HCT116 (cell line): ENCODE results near the gene MTARC2. TPM values are rescaled to one million over a fixed set of nuclear protein-coding genes. Genes with fewer than 3 reads are reported as not detected.

ENCODE experiments used
- ATAC-seq: fragments of 200-7000 bp; cut with Tn5 transposase; 2 replicates; pipeline ENCODE4 v1.9.1; 2020; ENCODE audit warnings: mild to moderate bottlenecking, moderate library complexity
- BruUV-seq: library from RNA; stranded (reverse); fragments of 400-500 nt; replicated peaks from 2 replicates; lab custom pipeline; 2021; lab: Mats Ljungman, UMichigan
- CTCF ChIA-PET: fragments of 300-600 bp; sonication (Branson Sonifier 250); formaldehyde crosslinking; loops from one replicate; lab custom pipeline; 2021; ENCODE audit warnings: antibody characterized with exemption; lab: Charles Lee
- POLR2A ChIA-PET: fragments of 300-600, 350-600 bp; sonication (Branson Sonifier 250); formaldehyde crosslinking; loops from one replicate; lab custom pipeline; 2021; ENCODE audit warnings: antibody characterized with exemption; lab: Charles Lee
- RAD21 ChIA-PET, 2 experiments: fragments of 300-600 bp; sonication (Branson Sonifier 250); formaldehyde crosslinking; loops; one replicate each; lab custom pipeline; 2023; ENCODE audit warnings: low total read pairs in 2 of 2; ENCODE audit not compliant: uncharacterized antibody in 2 of 2, unreplicated experiment in 2 of 2, low non-redundant PET in 1 of 2; lab: Charles Lee
- DNase-seq: peaks from one replicate; pipeline ENCODE4 v3.0.0-alpha.2; 2010; ENCODE audit warnings: low read depth, low spot score
- H2AFZ ChIP-seq: fragments of 200-600 bp; shearing (Covaris generic), sonication (generic); 2 replicates; pipeline ENCODE4 v1.6.1; 2017; ENCODE audit warnings: low read depth, mixed run types, mixed read lengths, antibody characterized with exemption, low read length; ENCODE audit not compliant: poor library complexity, severe bottlenecking
- H3K27ac ChIP-seq: 2 replicates; pipeline ENCODE4 v1.5.1; 2012; ENCODE audit warnings: low read depth, low read length
- H3K27me3 ChIP-seq: fragments of 200-600 bp; sonication (generic); 2 replicates; pipeline ENCODE4 v1.6.1; 2016; ENCODE audit warnings: mixed run types, low read length, mixed read lengths; ENCODE audit not compliant: insufficient read depth
- H3K36me3 ChIP-seq, 2 experiments: fragments of 200-500 bp in 1 of 2; fragments of 200-600 bp in 1 of 2; sonication (Bioruptor generic) in 1 of 2; sonication (generic) in 1 of 2; 2 replicates each; pipeline versions ENCODE4 v1.5.1 to v1.6.1; 2014 to 2016; ENCODE audit warnings: low read length in 2 of 2, inconsistent platforms in 1 of 2, mixed read lengths in 1 of 2, mixed run types in 1 of 2; ENCODE audit not compliant: insufficient read depth in 2 of 2, control insufficient read depth in 1 of 2
- H3K4me1 ChIP-seq, 2 experiments: fragments of 200-600 bp in 1 of 2; sonication (generic) in 1 of 2; 2 replicates each; pipeline versions ENCODE4 v1.5.1 to v1.6.1; 2012 to 2017; ENCODE audit warnings: low read length in 2 of 2, inconsistent platforms in 1 of 2, mild to moderate bottlenecking in 1 of 2, mixed read lengths in 1 of 2, mixed run types in 1 of 2, moderate library complexity in 1 of 2; ENCODE audit not compliant: insufficient read depth in 2 of 2, control insufficient read depth in 1 of 2
- H3K4me2 ChIP-seq: fragments of 200-600 bp; sonication (generic); 2 replicates; pipeline ENCODE4 v1.6.1; 2017; ENCODE audit warnings: mixed run types, low read length, mixed read lengths
- H3K4me3 ChIP-seq, 2 experiments: fragments of 200-600 bp in 1 of 2; sonication (generic) in 1 of 2; replicated peaks in 1 of 2; 2 replicates each; pipeline ENCODE4 v1.5.1; 2011 to 2016; ENCODE audit warnings: low read length in 2 of 2, control low read depth in 1 of 2, low read depth in 1 of 2, mild to moderate bottlenecking in 1 of 2, mixed read lengths in 1 of 2, mixed run types in 1 of 2
- H3K79me2 ChIP-seq: fragments of 200-600 bp; sonication (generic); 2 replicates; pipeline ENCODE4 v1.6.1; 2017; ENCODE audit warnings: mild to moderate bottlenecking, mixed run types, low read length, moderate library complexity, mixed read lengths; ENCODE audit not compliant: insufficient read depth
- H3K9ac ChIP-seq: fragments of 200-600 bp; sonication (generic); 2 replicates; pipeline ENCODE4 v1.6.1; 2016; ENCODE audit warnings: low read length, mixed read lengths
- H3K9me2 ChIP-seq: fragments of 200-600 bp; sonication (generic), shearing (Covaris generic); 2 replicates; pipeline ENCODE4 v1.6.1; 2017; ENCODE audit warnings: mixed run types, mild to moderate bottlenecking, moderate library complexity; ENCODE audit not compliant: insufficient read depth
- H3K9me3 ChIP-seq, 2 experiments: fragments of 200-500 bp in 1 of 2; fragments of 200-600 bp in 1 of 2; sonication (Bioruptor generic) in 1 of 2; sonication (generic) in 1 of 2; 2 replicates each; pipeline ENCODE4 v1.6.1; 2014 to 2017; ENCODE audit warnings: low read length in 2 of 2, mixed read lengths in 2 of 2, inconsistent platforms in 1 of 2, low read depth in 1 of 2, mild to moderate bottlenecking in 1 of 2, mixed run types in 1 of 2, moderate library complexity in 1 of 2; ENCODE audit not compliant: control insufficient read depth in 1 of 2, insufficient read depth in 1 of 2
- H4K20me1 ChIP-seq: fragments of 200-600 bp; sonication (generic), shearing (Covaris generic); 2 replicates; pipeline ENCODE4 v1.6.1; 2017; ENCODE audit warnings: mixed run types, mild to moderate bottlenecking, moderate library complexity; ENCODE audit not compliant: insufficient read depth
- ATF3 ChIP-seq: IDR thresholded peaks from 2 replicates; pipeline ENCODE4 v1.6.1; 2012
- CBX3 ChIP-seq: IDR thresholded peaks from 2 replicates; pipeline ENCODE4 v1.6.1; 2012; ENCODE audit warnings: low read depth
- CEBPB ChIP-seq: IDR thresholded peaks from 2 replicates; pipeline ENCODE4 v1.6.1; 2012; ENCODE audit warnings: low read depth
- EGR1 ChIP-seq: IDR thresholded peaks from 2 replicates; pipeline ENCODE4 v1.6.1; 2012; ENCODE audit warnings: low read depth
- EZH2phosphoT487 ChIP-seq: fragments of 200-600 bp; IDR thresholded peaks from 2 replicates; pipeline ENCODE4 v1.6.1; 2018; ENCODE audit warnings: antibody characterized with exemption, borderline replicate concordance
- JUND ChIP-seq: IDR thresholded peaks from 2 replicates; pipeline ENCODE4 v1.6.1; 2012
- POLR2A ChIP-seq: IDR thresholded peaks from 2 replicates; pipeline ENCODE4 v1.7.0; 2011; ENCODE audit warnings: borderline replicate concordance; ENCODE audit not compliant: insufficient read depth, insufficient read length; ENCODE audit errors: extremely low read depth
- POLR2AphosphoS5 ChIP-seq: IDR thresholded peaks from 2 replicates; pipeline ENCODE4 v1.6.1; 2011; ENCODE audit warnings: mild to moderate bottlenecking, low read depth, low read length, moderate library complexity
- RAD21 ChIP-seq: IDR thresholded peaks from 2 replicates; pipeline ENCODE4 v1.6.1; 2012; ENCODE audit warnings: low read depth, mild to moderate bottlenecking
- SIN3A ChIP-seq: IDR thresholded peaks from 2 replicates; pipeline ENCODE4 v1.6.1; 2012; ENCODE audit warnings: low read depth
- SRF ChIP-seq: IDR thresholded peaks from 2 replicates; pipeline ENCODE4 v1.6.1; 2012; ENCODE audit warnings: low read depth
- YY1 ChIP-seq: IDR thresholded peaks from 2 replicates; pipeline ENCODE4 v1.6.1; 2011; ENCODE audit warnings: low read length, low read depth, moderate library complexity, mild to moderate bottlenecking; ENCODE audit not compliant: insufficient replicate concordance; ENCODE audit errors: extremely low read depth
- ZFX ChIP-seq: fragments of 450-650 bp; IDR thresholded peaks from 2 replicates; pipeline ENCODE4 v1.6.1; 2017
- ZNF274 ChIP-seq: fragments of 200-500 bp; sonication (Bioruptor generic); IDR thresholded peaks from 2 replicates; pipeline ENCODE4 v1.6.1; 2014; ENCODE audit warnings: mild to moderate bottlenecking, low read depth, low read length, inconsistent platforms
- intact Hi-C: fragments of 100-400 bp; cut with micrococcal nuclease; formaldehyde crosslinking; loops from 2 replicates; pipeline ENCODE4 v1.10.0; 2022
- total RNA-seq: library from RNA; stranded (reverse); gene quantifications from one replicate; pipeline ENCODE4 v1.2.1, GENCODE V29; 2021; ENCODE audit not compliant: unreplicated experiment
- TF ChIP-seq, protein P1 (sequence below), 3 experiments: fragments of 200-600 bp in 1 of 3; sonication (generic) in 1 of 3; IDR thresholded peaks in 2 of 3; conservative IDR thresholded peaks in 1 of 3; 2 replicates each; pipeline ENCODE4 v1.5.1; 2012 to 2017; ENCODE audit warnings: low read depth in 2 of 3, low read length in 2 of 3, antibody characterized with exemption in 1 of 3, borderline replicate concordance in 1 of 3, control low read depth in 1 of 3, mild to moderate bottlenecking in 1 of 3, mixed read lengths in 1 of 3, mixed run types in 1 of 3, moderate library complexity in 1 of 3; ENCODE audit not compliant: insufficient read depth in 1 of 3
- TF ChIP-seq, protein P2 (sequence below): IDR thresholded peaks from 2 replicates; pipeline ENCODE4 v1.6.1; 2012
- TF ChIP-seq, protein P3 (sequence below): IDR thresholded peaks from 2 replicates; pipeline ENCODE4 v1.6.1; 2012; ENCODE audit warnings: low read depth

MTARC2 gene
- total RNA-seq, 1 experiment from 2014 or later: 16.6 TPM

GRCh38 chr1:220751111-220751510 lies 3.0 kb downstream of the MTARC2 start:
- H4K20me1 ChIP-seq: no peaks in the 10 kb centered on the region
- no peak overlapping the region for H2AFZ ChIP-seq
- H3K4me2 ChIP-seq: no peak overlapping the region
- ChIA-PET POLR2A (no interaction called here), RAD21 (no interaction called here), CTCF (interaction anchor here (0.6 kb wide), 1 partner anchor 661 kb away, joined by 3 read pairs; no protein-coding TSS in a partner anchor)
- ATAC-seq (no peak), DNase-seq (no peak)
- peaks cover 6 to 16% of the 10 kb centered on the region in 2 experiments; a peak in 3 of 4 replicates for H3K4me1 ChIP-seq
- TF ChIP-seq YY1 (no peak), ZNF274 (no peak), EGR1 (no peak), SRF (no peak), SIN3A (no peak), RAD21 (no peak), CEBPB (no peak), ATF3 (no peak), JUND (no peak), EZH2phosphoT487 (no peak), POLR2A (no peak), ZFX (no peak), POLR2AphosphoS5 (no peak), CBX3 (no peak)
- TF ChIP-seq, protein P1, sequence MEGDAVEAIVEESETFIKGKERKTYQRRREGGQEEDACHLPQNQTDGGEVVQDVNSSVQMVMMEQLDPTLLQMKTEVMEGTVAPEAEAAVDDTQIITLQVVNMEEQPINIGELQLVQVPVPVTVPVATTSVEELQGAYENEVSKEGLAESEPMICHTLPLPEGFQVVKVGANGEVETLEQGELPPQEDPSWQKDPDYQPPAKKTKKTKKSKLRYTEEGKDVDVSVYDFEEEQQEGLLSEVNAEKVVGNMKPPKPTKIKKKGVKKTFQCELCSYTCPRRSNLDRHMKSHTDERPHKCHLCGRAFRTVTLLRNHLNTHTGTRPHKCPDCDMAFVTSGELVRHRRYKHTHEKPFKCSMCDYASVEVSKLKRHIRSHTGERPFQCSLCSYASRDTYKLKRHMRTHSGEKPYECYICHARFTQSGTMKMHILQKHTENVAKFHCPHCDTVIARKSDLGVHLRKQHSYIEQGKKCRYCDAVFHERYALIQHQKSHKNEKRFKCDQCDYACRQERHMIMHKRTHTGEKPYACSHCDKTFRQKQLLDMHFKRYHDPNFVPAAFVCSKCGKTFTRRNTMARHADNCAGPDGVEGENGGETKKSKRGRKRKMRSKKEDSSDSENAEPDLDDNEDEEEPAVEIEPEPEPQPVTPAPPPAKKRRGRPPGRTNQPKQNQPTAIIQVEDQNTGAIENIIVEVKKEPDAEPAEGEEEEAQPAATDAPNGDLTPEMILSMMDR (IDR thresholded peaks at IDR 0.05 in 2 of 3, conservative IDR thresholded peaks at IDR 0.05 in 1 of 3; ENCODE audit: borderline replicate concordance in 1 of 3, insufficient read depth in 1 of 3, low read depth in 2 of 3, low read length in 2 of 3): no peak
- TF ChIP-seq, protein P2, sequence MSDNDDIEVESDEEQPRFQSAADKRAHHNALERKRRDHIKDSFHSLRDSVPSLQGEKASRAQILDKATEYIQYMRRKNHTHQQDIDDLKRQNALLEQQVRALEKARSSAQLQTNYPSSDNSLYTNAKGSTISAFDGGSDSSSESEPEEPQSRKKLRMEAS: no peak
- TF ChIP-seq, protein P3, sequence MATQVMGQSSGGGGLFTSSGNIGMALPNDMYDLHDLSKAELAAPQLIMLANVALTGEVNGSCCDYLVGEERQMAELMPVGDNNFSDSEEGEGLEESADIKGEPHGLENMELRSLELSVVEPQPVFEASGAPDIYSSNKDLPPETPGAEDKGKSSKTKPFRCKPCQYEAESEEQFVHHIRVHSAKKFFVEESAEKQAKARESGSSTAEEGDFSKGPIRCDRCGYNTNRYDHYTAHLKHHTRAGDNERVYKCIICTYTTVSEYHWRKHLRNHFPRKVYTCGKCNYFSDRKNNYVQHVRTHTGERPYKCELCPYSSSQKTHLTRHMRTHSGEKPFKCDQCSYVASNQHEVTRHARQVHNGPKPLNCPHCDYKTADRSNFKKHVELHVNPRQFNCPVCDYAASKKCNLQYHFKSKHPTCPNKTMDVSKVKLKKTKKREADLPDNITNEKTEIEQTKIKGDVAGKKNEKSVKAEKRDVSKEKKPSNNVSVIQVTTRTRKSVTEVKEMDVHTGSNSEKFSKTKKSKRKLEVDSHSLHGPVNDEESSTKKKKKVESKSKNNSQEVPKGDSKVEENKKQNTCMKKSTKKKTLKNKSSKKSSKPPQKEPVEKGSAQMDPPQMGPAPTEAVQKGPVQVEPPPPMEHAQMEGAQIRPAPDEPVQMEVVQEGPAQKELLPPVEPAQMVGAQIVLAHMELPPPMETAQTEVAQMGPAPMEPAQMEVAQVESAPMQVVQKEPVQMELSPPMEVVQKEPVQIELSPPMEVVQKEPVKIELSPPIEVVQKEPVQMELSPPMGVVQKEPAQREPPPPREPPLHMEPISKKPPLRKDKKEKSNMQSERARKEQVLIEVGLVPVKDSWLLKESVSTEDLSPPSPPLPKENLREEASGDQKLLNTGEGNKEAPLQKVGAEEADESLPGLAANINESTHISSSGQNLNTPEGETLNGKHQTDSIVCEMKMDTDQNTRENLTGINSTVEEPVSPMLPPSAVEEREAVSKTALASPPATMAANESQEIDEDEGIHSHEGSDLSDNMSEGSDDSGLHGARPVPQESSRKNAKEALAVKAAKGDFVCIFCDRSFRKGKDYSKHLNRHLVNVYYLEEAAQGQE: no peak
- no peak overlapping the region for H3K27ac ChIP-seq
- H3K9ac ChIP-seq: no peak overlapping the region
- no peaks in the 10 kb centered on the region for H3K27me3 ChIP-seq
- BruUV-seq: no TSS peak
- H3K79me2 ChIP-seq: peaks cover 40% of the 10 kb centered on the region
- no peaks in the 10 kb centered on the region; a peak in 1 of 4 replicates for H3K36me3 ChIP-seq
- intact Hi-C loops: no loop called here
- no peaks in the 10 kb centered on the region for H3K9me3 ChIP-seq
- no peak overlapping the region for H3K4me3 ChIP-seq
- no peaks in the 10 kb centered on the region for H3K9me2 ChIP-seq
